H1 (cell line): ENCODE results near the gene STXBP6. TPM values are rescaled to one million over a fixed set of nuclear protein-coding genes. Genes with fewer than 3 reads are reported as not detected.

Experiments
- CTCF ChIA-PET: fragments of 300-600 bp; sonication (Branson Sonifier 250); formaldehyde crosslinking; loops from one replicate; lab custom pipeline; 2021; ENCODE audit not compliant: partially characterized antibody; lab: Charles Lee
- POLR2A ChIA-PET: fragments of 300-600 bp; sonication (Branson Sonifier 250); formaldehyde crosslinking; loops from one replicate; lab custom pipeline; 2021; ENCODE audit warnings: inconsistent platforms; ENCODE audit not compliant: partially characterized antibody; lab: Charles Lee
- DNase-seq, 2 experiments: peaks; one replicate each; pipeline versions ENCODE4 v3.0.0 to v3.0.0-alpha.2; 2010 to 2022; ENCODE audit warnings: low spot score in 2 of 2, low read depth in 1 of 2, mixed read lengths in 1 of 2
- FAIRE-seq: peaks from 2 replicates; lab custom pipeline; 2011; peaks lifted over from hg19 to GRCh38; lab: Jason Lieb, UNC
- H2AFZ ChIP-seq: 2 replicates; pipeline ENCODE4 v1.8.1; 2012; ENCODE audit warnings: low read length, inconsistent platforms
- H2AK5ac ChIP-seq: 2 replicates; pipeline ENCODE4 v1.6.1; 2013; ENCODE audit warnings: low read depth, low read length
- H2BK120ac ChIP-seq: replicated peaks from 2 replicates; pipeline ENCODE3; 2013; ENCODE audit warnings: low read depth, low read length, inconsistent platforms
- H2BK12ac ChIP-seq: 2 replicates; pipeline ENCODE4 v1.6.1; 2013; ENCODE audit warnings: low read depth, low read length
- H2BK15ac ChIP-seq: 2 replicates; pipeline ENCODE4 v1.6.1; 2013; ENCODE audit warnings: low read length
- H2BK20ac ChIP-seq: 2 replicates; pipeline ENCODE4 v1.6.1; 2013; ENCODE audit warnings: low read length
- H2BK5ac ChIP-seq: 2 replicates; pipeline ENCODE4 v1.6.1; 2013; ENCODE audit warnings: low read depth, low read length
- H3K14ac ChIP-seq: 2 replicates; pipeline ENCODE4 v1.6.1; 2013; ENCODE audit warnings: inconsistent platforms; ENCODE audit not compliant: insufficient read length
- H3K18ac ChIP-seq: 2 replicates; pipeline ENCODE4 v1.6.1; 2013; ENCODE audit warnings: low read length; ENCODE audit errors: extremely low read depth
- H3K23ac ChIP-seq: 2 replicates; pipeline ENCODE4 v1.6.1; 2013; ENCODE audit warnings: inconsistent platforms; ENCODE audit not compliant: insufficient read length
- H3K23me2 ChIP-seq: 2 replicates; pipeline ENCODE4 v1.6.1; 2013; ENCODE audit warnings: low read depth, low read length
- H3K27ac ChIP-seq: 2 replicates; pipeline ENCODE4 v1.6.1; 2011; ENCODE audit warnings: low read depth, low read length, inconsistent platforms
- H3K27me3 ChIP-seq, 4 experiments: replicated peaks in 1 of 4; 1 replicate in 1 of 4; 2 replicates in 3 of 4; pipeline versions ENCODE4 v1.6.1 to v1.8.1; 2011 to 2013; ENCODE audit warnings: low read length in 3 of 4, mild to moderate bottlenecking in 3 of 4, inconsistent platforms in 2 of 4, mixed read lengths in 2 of 4, moderate library complexity in 1 of 4; ENCODE audit not compliant: control insufficient read depth in 3 of 4, insufficient read depth in 3 of 4; ENCODE audit errors: extremely low read depth in 1 of 4
- H3K36me3 ChIP-seq, 4 experiments: 2 replicates each; pipeline versions ENCODE4 v1.6.1 to v1.8.1; 2011 to 2013; ENCODE audit warnings: mild to moderate bottlenecking in 4 of 4, low read length in 3 of 4, moderate library complexity in 2 of 4, control low read depth in 1 of 4, inconsistent platforms in 1 of 4; ENCODE audit not compliant: insufficient read depth in 4 of 4, control insufficient read depth in 2 of 4
- H3K4ac ChIP-seq: replicated peaks from 2 replicates; pipeline ENCODE3; 2013; ENCODE audit warnings: low read length, low read depth, mixed read lengths, inconsistent platforms; ENCODE audit not compliant: insufficient read length
- H3K4me1 ChIP-seq, 4 experiments: replicated peaks in 1 of 4; 1 replicate in 1 of 4; 2 replicates in 3 of 4; pipeline versions ENCODE4 v1.6.1 to v1.8.1; 2011 to 2013; ENCODE audit warnings: low read length in 3 of 4, inconsistent platforms in 2 of 4, mixed read lengths in 1 of 4; ENCODE audit not compliant: insufficient read depth in 4 of 4, control insufficient read depth in 3 of 4
- H3K4me2 ChIP-seq, 2 experiments: 2 replicates each; pipeline versions ENCODE4 v1.6.1 to v1.8.1; 2011 to 2013; ENCODE audit warnings: low read depth in 2 of 2, low read length in 2 of 2, control low read depth in 1 of 2, inconsistent platforms in 1 of 2, mild to moderate bottlenecking in 1 of 2; ENCODE audit not compliant: insufficient read depth in 1 of 2
- H3K4me3 ChIP-seq, 4 experiments: fragments of 200-600, 300-600 bp in 1 of 4; sonication (generic), shearing (Covaris generic), sonication (Bioruptor Twin) in 1 of 4; 2 replicates each; pipeline versions ENCODE4 v1.5.1 to v1.8.1; 2011 to 2016; ENCODE audit warnings: low read length in 4 of 4, low read depth in 3 of 4, control low read depth in 2 of 4, inconsistent platforms in 2 of 4, mild to moderate bottlenecking in 2 of 4, mixed read lengths in 1 of 4, moderate library complexity in 1 of 4; ENCODE audit not compliant: insufficient read depth in 2 of 4; ENCODE audit errors: extremely low read depth in 1 of 4
- H3K56ac ChIP-seq: replicated peaks from 2 replicates; pipeline ENCODE3; 2013; ENCODE audit warnings: low read depth, mild to moderate bottlenecking, mixed read lengths, low read length, inconsistent platforms; ENCODE audit not compliant: insufficient read length
- H3K79me1 ChIP-seq: 2 replicates; pipeline ENCODE4 v1.6.1; 2013; ENCODE audit warnings: low read depth, low read length, control low read depth
- H3K79me2 ChIP-seq, 2 experiments: 2 replicates each; pipeline versions ENCODE4 v1.6.1 to v1.8.1; 2012 to 2013; ENCODE audit warnings: low read length in 2 of 2, mild to moderate bottlenecking in 2 of 2, inconsistent platforms in 1 of 2; ENCODE audit not compliant: insufficient read depth in 2 of 2, control insufficient read depth in 1 of 2
- H3K9ac ChIP-seq, 4 experiments: replicated peaks in 1 of 4; 1 replicate in 1 of 4; 2 replicates in 3 of 4; pipeline versions ENCODE4 v1.6.1 to v1.8.1; 2011 to 2013; ENCODE audit warnings: low read depth in 3 of 4, low read length in 3 of 4, control low read depth in 2 of 4, mild to moderate bottlenecking in 2 of 4, moderate library complexity in 2 of 4, inconsistent platforms in 1 of 4; ENCODE audit errors: extremely low read depth in 1 of 4
- H3K9me3 ChIP-seq, 2 experiments: 2 replicates each; pipeline versions ENCODE4 v1.6.1 to v1.8.1; 2012 to 2013; ENCODE audit warnings: mild to moderate bottlenecking in 2 of 2, moderate library complexity in 2 of 2, control low read depth in 1 of 2, inconsistent platforms in 1 of 2, low read depth in 1 of 2, low read length in 1 of 2, mixed read lengths in 1 of 2; ENCODE audit not compliant: insufficient read depth in 2 of 2
- H4K20me1 ChIP-seq, 2 experiments: replicated peaks in 1 of 2; 2 replicates each; pipeline versions ENCODE3 to v1.8.1; 2011 to 2013; ENCODE audit warnings: inconsistent platforms in 2 of 2, low read length in 2 of 2, mild to moderate bottlenecking in 1 of 2; ENCODE audit not compliant: insufficient read depth in 2 of 2, control insufficient read depth in 1 of 2
- H4K5ac ChIP-seq: 2 replicates; pipeline ENCODE4 v1.6.1; 2013; ENCODE audit warnings: low read length, low read depth, mixed read lengths, inconsistent platforms; ENCODE audit not compliant: insufficient read length
- H4K8ac ChIP-seq: 2 replicates; pipeline ENCODE4 v1.8.0; 2013; ENCODE audit warnings: mild to moderate bottlenecking, moderate library complexity, low read length, inconsistent platforms; ENCODE audit not compliant: insufficient read depth; ENCODE audit errors: extremely low read depth
- H4K91ac ChIP-seq: replicated peaks from 2 replicates; pipeline ENCODE3; 2013; ENCODE audit warnings: low read length, mixed read lengths, inconsistent platforms; ENCODE audit not compliant: insufficient read length
- ATF3 ChIP-seq: IDR thresholded peaks from 2 replicates; pipeline ENCODE4 v1.6.1; 2011; ENCODE audit warnings: low read depth, mild to moderate bottlenecking, low read length; ENCODE audit not compliant: insufficient read depth
- BACH1 ChIP-seq: IDR thresholded peaks from 2 replicates; pipeline ENCODE4 v1.6.1; 2012; ENCODE audit warnings: low read length, improper control_type of control experiment
- CBX5 ChIP-seq: fragments of 300-800, 300-1000 bp; sonication (generic); IDR thresholded peaks from 2 replicates; pipeline ENCODE4 v1.7.1; 2016; ENCODE audit warnings: antibody characterized with exemption, low read length, low read depth
- CEBPB ChIP-seq: IDR thresholded peaks from 2 replicates; pipeline ENCODE4 v1.6.1; 2012; ENCODE audit warnings: low read depth, low read length
- CHD2 ChIP-seq: IDR thresholded peaks from 2 replicates; pipeline ENCODE4 v1.6.1; 2012; ENCODE audit warnings: low read length, improper control_type of control experiment
- HDAC2 ChIP-seq, 2 experiments: fragments of 300-600 bp in 1 of 2; sonication (generic) in 1 of 2; IDR thresholded peaks; 2 replicates each; pipeline ENCODE4 v1.6.1; 2011 to 2012; ENCODE audit warnings: low read depth in 2 of 2, low read length in 2 of 2, mild to moderate bottlenecking in 2 of 2, moderate library complexity in 2 of 2, borderline replicate concordance in 1 of 2, inconsistent platforms in 1 of 2
- KDM1A ChIP-seq: fragments of 200-600, 300-600 bp; sonication (generic); IDR thresholded peaks from 2 replicates; pipeline ENCODE4 v1.7.1; 2016; ENCODE audit warnings: mild to moderate bottlenecking, low read length, borderline replicate concordance
- NRF1 ChIP-seq: IDR thresholded peaks from 2 replicates; pipeline ENCODE4 v1.6.1; 2011; ENCODE audit warnings: mild to moderate bottlenecking, low read depth, low read length, improper control_type of control experiment
- PHF8 ChIP-seq: fragments of 200-600 bp; sonication (generic); conservative IDR thresholded peaks from 2 replicates; pipeline ENCODE4 v1.7.1; 2012; ENCODE audit warnings: low read depth, mild to moderate bottlenecking, inconsistent platforms, low read length, moderate library complexity
- POU5F1 ChIP-seq: IDR thresholded peaks from 2 replicates; pipeline ENCODE4 v1.6.1; 2011; ENCODE audit warnings: low read depth, mild to moderate bottlenecking, low read length, moderate library complexity
- RBBP5 ChIP-seq: IDR thresholded peaks from 2 replicates; pipeline ENCODE4 v1.7.1; 2012; ENCODE audit warnings: low read depth, mild to moderate bottlenecking, inconsistent platforms, low read length, moderate library complexity, borderline replicate concordance
- SP2 ChIP-seq: IDR thresholded peaks from 2 replicates; pipeline ENCODE4 v1.6.1; 2012; ENCODE audit warnings: mild to moderate bottlenecking, low read length, inconsistent platforms
- SRF ChIP-seq: IDR thresholded peaks from 2 replicates; pipeline ENCODE4 v1.6.1; 2011; ENCODE audit warnings: mild to moderate bottlenecking, low read depth, low read length, moderate library complexity
- YY1 ChIP-seq: IDR thresholded peaks from 2 replicates; pipeline ENCODE4 v1.6.1; 2011; ENCODE audit warnings: low read depth, mild to moderate bottlenecking, low read length
- WGBS, 2 experiments: shearing (Covaris generic) in 1 of 2; methylation state at CpG; one replicate each; pipeline versions ENCODE4 v1.1.6 to v1.1.7; 2013 to 2015; ENCODE audit warnings: low lambda C conversion rate in 2 of 2, mixed read lengths in 2 of 2, inconsistent platforms in 1 of 2, low coverage in 1 of 2, missing lambda C conversion rate in 1 of 2; ENCODE audit not compliant: insufficient replicate concordance in 2 of 2, insufficient coverage in 1 of 2, insufficient read length in 1 of 2; ENCODE audit errors: extremely low coverage in 1 of 2, missing lambda C conversion rate in 1 of 2; 5-methylcytosine and 5-hydroxymethylcytosine counted together
- polyA plus RNA-seq, 7 experiments: library from polyadenylated mRNA; depleted of rRNA in 3 of 7; stranded (reverse) in 5 of 7; unstranded in 2 of 7; fragments of >200 nt in 5 of 7; fragments of 200-250 nt in 2 of 7; gene quantifications; 1 replicate in 5 of 7; 2 replicates in 1 of 7; 4 replicates in 1 of 7; pipeline versions ENCODE4 v1.2.1 to v1.2.3, GENCODE V29; 2011 to 2013; ENCODE audit warnings: missing spikeins in 2 of 7, mixed read lengths in 2 of 7
- total RNA-seq: library from RNA; stranded (reverse); fragmentation: NEBNext Ultra II Directional; extraction: Animal tissue kit (Norgen Biotek cat#: 25700); gene quantifications from 2 replicates; pipeline ENCODE4 v1.2.1, GENCODE V29; 2021

STXBP6 gene
- total and polyA plus RNA-seq, 2 of the 8 experiments (the other 6 are each of a cell fraction or from before 2014, with no cell fraction given): 9.4 to 18.1 TPM

- H2BK5ac ChIP-seq: no peak overlapping the region
- H3K79me2 ChIP-seq: no peaks in the 10 kb centered on the region
- no peak overlapping the region for H4K91ac ChIP-seq
- no peak overlapping the region for H2AK5ac ChIP-seq
- no peaks in the 10 kb centered on the region for H3K79me1 ChIP-seq
- no peaks in the 10 kb centered on the region for H3K23me2 ChIP-seq
- H3K23ac ChIP-seq: no peak overlapping the region
- H3K56ac ChIP-seq: no peak overlapping the region
- no peak overlapping the region for H3K4ac ChIP-seq
- no peak overlapping the region for H2BK20ac ChIP-seq
- ChIA-PET CTCF (interaction anchor here (0.7 to 2.1 kb wide), 5 partner anchors 9 to 332 kb away, joined by 3 to 8 read pairs (median 3); no protein-coding TSS in a partner anchor), POLR2A (no interaction called here)
- H2AFZ ChIP-seq: no peak overlapping the region
- no peaks in the 10 kb centered on the region for H4K20me1 ChIP-seq
- FAIRE-seq: no peak
- WGBS, 2 experiments: 82% methylated on average over 1 of the region's 1 CpG; no CpG with 5 or more reads in 1 of the 2 experiments
- no peak overlapping the region for H3K4me3 ChIP-seq
- H3K36me3 ChIP-seq: no peaks in the 10 kb centered on the region
- no peak overlapping the region for H3K9ac ChIP-seq
- H3K18ac ChIP-seq: no peak overlapping the region
- H2BK15ac ChIP-seq: no peak overlapping the region
- no peak overlapping the region for H4K5ac ChIP-seq
- H2BK12ac ChIP-seq: no peak overlapping the region
- H3K4me1 ChIP-seq: no peaks in the 10 kb centered on the region; a peak in 1 of 7 replicates
- no peaks in the 10 kb centered on the region; a peak in 1 of 7 replicates for H3K27me3 ChIP-seq
- no peak overlapping the region for H3K14ac ChIP-seq
- no peak overlapping the region for H4K8ac ChIP-seq
- H3K27ac ChIP-seq: no peak overlapping the region
- no peak overlapping the region for H3K4me2 ChIP-seq
- no peaks in the 10 kb centered on the region for H3K9me3 ChIP-seq
- no peak overlapping the region for H2BK120ac ChIP-seq
- no peak for DNase-seq
- TF ChIP-seq CBX5 (no peak), ATF3 (no peak), CEBPB (no peak), BACH1 (no peak), KDM1A (no peak), NRF1 (no peak), HDAC2 (IDR thresholded peaks at IDR 0.05; ENCODE audit: borderline replicate concordance in 1 of 2, low read depth in 2 of 2, low read length in 2 of 2) (no peak), PHF8 (no peak), POU5F1 (no peak), RBBP5 (no peak), CHD2 (no peak), SRF (no peak), SP2 (no peak), YY1 (no peak)
Observed at GRCh38 chr14:24801024-24801423, 248.9 kb downstream of the STXBP6 start.
